HG03575 (cell line): ENCODE data around the gene COL23A1.
"Not testable (repeated sequence)": the region's sequence is repeated elsewhere in the genome, so short reads cannot be mapped to it uniquely, and the experiment has no call there.

ENCODE experiments used
- ATAC-seq: cut with Tn5 transposase; IDR thresholded peaks from one replicate; pipeline ENCODE4 v1.9.1; 2021; ENCODE audit not compliant: unreplicated experiment, insufficient number of reproducible peaks, low FRiP score; ENCODE audit errors: extremely low read depth

The COL23A1 gene

DNA sequence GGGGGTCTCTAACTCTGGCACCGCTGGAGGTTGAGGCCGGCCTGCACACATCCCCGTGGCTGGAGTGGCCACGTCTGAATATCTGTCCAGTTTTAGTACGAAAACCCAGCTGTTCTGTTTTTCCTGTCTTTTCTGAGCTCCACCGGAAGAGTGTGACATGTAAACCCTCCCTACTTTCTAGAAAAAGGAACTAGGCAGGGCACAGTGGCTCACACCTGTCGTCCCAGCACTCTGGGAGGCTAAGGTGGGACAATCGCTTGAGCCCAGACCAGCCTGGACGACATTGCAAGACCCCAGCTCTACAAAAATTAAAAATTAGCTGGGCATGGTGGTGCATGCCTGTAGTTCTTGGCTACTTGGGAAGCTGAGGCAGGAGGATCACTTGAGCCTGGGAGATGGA lies 349.4 kb downstream of the COL23A1 start:
- no peak for ATAC-seq

DNA sequence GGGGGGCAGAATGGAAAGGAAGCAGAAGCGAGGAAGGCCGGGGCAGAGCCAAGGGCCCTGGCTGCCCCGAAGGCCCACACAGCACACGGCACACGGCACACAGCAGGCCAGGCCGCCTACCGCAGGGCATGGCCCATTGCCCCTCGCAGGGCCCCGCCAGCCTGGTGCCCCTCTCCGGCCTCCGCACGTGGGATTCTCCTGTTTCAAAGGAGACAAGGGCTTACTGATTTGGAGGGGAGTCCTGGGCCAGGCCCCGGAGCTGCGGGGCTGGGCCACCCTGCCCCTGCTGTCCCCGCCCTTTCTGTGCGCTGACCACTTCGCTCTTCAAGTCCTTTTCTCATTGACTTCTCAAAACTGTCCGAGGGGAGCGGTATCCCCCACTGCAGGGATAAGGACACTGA lies 349.9 kb downstream of the COL23A1 start:
- no peak for ATAC-seq

- not testable (repeated sequence) for ATAC-seq
These were observed 350.4 kb downstream of the COL23A1 start for GRCh38 chr5:178239626-178240301.

DNA sequence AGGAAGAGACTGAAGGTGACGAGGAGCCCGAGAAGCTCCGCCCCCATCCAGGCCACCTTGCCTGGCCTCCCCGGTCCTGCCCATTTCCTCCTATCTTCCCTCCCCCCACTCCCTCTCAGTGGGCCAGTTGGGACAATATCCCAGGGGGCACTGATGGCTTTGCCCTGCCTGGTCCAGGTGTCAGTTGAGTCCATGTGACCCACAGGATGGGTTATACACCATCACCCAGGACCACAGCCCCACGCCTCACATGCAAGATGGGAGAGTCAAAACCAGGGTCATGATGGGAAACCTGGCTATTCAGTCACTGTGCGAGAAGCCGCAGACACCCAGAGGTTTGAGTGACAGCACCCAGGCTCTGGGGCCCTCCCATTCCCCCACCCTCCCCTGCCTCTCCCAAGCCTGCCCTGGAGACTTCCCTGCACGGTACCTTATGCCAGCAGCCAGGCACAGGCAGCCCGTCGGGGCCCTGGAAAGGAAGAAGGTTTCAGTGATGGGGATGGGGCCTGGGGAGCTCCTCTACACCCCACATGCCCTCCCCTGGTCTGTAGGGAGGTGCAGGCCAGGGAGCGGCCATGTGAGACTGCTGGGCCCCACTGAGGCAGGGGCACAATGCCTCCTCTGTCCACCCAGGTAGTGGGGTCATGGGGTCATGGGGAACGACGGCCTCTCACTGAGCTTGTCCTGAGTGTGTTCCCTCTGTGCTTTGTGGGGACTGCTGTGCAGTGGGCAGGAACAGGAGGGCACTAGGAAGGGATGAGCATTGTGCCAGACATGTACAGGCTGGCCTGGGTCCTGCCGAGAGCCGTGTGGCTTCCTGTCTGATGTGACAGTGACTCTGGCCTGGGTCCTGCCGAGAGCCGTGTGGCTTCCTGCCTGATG lies 351.2 kb downstream of the COL23A1 start:
- no peak for ATAC-seq

DNA sequence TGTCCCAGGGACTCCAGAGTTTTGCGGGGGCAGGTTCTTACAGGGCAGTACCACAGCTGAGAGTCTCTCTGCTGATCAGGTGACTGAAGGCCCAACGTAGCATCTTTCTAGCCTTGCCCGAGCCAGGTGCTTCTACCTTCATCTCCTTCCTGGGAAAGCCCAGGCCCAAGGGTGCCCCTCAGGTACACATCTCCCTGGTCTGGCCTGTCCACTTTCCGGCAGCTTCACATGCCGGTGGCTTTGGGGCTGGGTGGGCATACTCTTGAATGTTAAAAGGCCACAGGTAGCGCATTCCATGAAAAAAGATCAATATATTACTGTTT lies 351.9 kb downstream of the COL23A1 start:
- no peak for ATAC-seq

DNA sequence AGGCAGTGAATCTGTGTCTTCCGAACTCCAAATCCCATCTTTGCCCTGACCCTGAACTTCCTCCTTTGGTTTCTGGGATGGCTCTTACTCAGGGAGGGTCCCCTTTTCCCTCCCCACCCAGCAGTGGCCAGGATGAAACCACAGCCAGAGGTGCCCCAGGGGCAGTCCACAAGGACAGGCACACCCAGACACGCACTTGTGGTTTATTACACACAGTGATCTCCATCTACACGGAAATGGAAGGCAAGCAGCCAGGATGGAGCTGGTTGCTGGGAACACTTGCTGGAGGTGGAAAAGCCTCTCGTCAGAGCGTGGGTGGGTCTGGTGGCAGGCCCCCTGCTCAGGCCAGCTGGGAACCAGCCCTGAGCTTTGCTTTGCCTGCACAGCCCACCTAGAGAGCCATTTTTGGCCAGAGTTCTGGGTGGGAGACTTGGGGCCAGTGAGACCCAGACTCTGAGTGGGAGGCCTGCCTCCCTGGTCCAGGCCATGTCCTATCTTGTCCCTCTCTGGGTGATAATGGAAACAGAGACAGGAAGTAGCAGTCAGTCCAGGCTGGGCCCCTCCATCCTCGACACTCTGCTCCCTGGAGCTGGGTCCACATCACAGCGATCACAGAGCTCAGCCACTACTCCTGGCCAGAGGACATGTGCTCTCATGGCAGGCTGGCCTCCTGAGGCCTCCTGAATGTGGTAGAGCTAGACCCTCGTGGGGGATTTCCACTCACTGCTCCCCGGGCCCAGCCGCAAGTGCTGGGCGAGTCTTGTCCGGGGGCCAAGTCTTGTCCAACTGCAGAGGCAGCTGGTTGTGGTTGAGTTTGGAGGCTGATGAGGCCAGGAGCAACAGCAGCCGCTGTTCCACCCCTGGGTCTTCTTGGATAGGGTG lies 352.5 kb downstream of the COL23A1 start:
- no peak for ATAC-seq

DNA sequence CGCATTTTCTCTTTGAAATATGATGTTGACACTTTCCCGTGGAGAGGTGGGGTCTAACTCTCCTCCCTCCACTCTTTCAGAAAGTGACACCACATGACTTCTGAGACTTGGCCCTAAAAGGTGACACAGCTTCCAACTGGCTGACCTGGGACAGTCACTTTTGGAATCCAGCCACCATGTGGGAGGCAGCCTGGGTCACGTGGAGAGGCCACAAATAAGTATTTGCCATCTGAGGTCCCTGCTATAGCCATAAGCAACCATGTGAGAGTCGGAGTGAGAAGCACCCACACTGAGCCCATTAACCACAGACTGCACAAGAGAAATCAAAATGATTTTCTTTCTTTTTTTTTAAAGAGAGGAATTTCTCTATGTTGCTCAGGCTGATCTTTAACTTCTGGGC lies 353.5 kb downstream of the COL23A1 start:
- no peak for ATAC-seq

DNA sequence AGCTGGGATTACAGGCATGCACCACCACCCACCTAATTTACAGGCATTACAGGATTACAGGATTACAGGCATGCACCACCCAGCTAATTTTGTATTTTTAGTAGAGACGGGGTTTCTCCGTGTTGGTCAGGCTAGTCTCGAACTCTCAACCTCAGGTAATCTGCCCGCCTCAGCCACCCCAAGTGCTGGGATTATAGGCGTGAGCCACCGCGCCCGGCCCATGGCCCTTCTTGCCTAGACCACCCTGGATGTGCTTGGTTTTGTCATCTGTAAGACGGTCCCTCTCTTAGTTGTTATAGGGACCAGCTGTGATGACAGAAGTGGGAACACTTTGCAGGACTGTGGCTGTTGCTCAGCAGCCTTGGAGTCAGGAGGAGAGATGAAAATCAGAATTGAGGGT lies 354.1 kb downstream of the COL23A1 start:
- ATAC-seq: no peak

DNA sequence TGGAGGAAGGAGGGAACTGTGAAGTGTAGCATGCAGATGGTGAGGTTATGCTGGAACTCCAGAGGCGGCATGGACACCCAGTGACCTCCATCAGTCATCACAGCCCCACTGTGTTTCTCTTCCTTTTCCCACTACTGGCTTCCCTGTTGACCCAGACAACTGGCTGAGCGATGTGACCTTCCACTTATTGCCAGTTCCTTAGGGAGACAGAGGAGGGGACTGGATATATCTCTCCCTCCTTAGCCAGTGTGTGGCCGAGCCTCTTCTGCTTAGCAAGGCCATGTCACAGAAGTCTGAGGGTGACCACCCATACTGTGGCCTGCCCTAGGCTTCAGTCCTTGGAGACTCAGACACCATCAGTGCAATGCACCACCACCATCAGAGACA lies 354.6 kb downstream of the COL23A1 start:
- no peak for ATAC-seq

DNA sequence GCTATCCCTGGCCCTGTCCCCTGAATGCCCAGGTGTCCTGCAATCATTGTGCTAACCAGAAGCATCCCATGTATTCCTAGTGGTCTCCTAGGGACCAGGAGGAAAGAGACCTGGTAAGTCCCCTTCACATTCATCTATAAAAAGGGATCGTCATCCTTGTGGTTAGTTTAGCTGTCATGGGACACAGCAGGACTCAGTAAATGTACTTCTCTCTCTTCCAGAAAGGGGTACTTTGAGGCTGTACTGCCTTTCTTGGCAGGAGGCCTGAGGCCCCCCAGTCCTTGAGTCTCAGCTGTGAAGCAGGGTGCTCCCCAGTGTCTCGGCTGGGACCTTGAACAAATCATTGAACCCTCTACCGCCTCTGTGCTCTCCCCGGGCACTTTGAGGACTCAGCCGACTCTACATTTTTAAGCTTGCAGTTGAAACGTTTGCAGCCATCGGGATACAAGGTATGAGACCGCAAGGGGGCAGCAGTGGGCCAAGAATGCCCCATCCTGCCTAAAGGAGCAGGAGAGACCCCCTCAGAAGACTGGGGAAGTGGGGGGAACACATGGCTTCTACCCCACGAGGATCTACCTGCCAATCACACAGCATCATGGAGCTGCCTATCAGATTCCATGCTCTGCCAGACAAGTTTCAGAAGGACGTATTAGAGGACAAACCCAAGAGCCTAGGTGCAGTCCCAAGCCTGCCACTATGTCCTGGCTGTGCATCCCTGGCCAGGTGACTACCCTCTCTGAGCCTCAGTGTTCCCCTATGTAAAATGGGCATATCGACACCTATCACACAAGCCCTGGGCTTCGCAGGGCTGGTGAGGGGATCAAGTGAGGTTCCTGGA lies 355.2 kb downstream of the COL23A1 start:
- ATAC-seq: no peak

DNA sequence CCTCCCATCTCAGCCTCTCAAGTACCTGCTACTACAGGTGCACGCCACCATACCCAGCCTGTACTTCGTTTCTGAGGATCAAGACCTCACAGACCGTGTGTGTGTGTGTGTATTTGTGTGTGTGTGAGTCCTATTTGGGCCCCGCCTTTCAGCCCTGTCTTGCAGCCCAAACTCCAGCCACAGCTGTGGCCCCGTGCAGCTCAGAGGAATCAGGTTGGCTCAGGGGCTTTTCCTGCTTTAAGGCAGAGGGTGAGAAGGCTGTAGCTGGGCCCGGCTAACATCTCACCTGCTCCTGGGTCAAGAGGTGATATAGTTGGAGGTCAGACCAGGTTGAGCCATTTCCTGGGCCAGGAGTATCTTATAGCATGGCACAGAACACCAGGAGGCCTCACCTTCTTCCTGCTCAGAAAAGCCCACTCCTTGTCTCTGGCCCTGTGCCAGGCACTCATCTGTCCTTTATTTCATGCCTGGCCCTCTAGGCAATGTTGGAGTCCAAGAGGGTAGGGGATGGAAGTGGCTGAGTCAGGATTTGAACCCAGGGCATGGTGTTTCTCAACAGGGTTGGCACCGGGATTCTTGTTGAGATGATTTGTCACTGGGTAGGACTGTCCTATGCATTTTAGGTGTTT lies 356.0 kb downstream of the COL23A1 start:
- no peak for ATAC-seq

- ATAC-seq: no peak
These were observed 357.2 kb downstream of the COL23A1 start for GRCh38 chr5:178232920-178233429.

DNA sequence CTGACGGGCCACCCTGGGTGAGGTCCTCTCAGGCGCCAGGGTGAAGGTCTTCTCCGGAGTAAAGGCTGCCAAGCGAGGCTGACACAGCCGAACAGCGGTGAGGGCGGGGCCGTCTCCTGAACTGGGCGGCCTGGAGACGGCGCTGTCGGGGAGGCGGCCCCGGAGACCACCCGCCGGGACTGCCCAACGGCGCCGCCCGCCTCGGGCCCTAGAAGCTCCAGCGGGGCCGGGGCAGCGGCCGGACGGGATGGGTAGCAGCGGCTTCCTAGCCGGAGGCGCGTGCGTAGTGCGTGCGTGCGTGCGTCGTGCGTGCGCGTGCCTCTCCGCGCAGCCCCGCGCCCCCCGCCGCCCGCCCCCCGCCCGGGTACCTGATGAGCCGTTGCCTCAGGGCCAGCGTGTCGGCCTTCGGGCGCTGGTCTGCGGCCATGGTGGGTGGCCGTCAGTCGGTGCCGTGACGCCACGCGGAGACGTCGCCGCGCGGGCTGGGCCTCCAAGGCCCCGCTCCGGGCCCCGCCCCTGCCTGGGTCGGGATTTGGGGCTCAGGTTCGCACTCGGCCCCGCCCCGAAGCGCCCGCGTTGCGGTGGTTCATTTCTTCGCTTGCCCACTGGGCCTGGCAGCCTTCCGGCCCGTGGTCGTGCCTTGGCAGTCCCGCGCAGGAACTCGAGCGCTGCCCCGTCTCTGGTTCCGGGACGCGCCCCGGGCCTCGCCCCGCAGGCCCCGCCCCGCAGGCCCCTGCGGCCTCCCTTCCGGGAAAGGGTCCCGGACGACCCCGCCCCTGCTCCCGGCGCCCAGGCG lies 357.9 kb downstream of the COL23A1 start, which contains the start of gene PHYKPL:
TSS of gene PHYKPL (minus strand) at position 679 of the 796 bp plus-strand sequence. CDS start at position 427, 252 bp downstream.
- ATAC-seq: no peak

DNA sequence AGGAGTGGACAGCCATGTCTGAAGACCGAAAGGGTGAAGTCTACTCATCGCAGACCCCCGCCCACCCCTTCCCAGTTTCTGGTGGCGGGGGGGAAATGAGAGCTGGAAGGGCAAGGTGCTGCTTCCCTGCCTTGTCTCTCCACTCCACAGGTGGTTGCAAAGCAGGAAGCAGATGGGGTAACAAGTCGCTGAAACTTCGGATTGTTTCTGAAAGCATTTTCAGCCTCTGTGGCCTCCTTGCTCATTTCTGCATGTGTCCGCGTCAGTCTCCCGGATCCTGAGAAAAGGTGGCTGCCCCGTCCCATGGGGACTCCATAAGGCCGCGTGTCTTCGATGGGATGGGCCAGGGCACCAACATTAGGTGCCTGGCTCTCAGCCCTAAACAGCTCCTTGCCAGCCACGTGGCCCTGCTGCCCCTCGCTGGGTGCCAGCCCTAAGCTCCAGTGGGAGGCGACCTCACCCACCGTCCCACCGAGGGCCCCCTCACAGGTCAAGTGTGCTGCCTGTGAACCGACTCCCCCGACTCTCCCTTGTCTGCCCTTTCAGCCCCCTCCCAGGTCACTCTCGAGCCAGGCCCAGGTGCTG lies 358.6 kb downstream of the COL23A1 start:
- ATAC-seq: no peak

DNA sequence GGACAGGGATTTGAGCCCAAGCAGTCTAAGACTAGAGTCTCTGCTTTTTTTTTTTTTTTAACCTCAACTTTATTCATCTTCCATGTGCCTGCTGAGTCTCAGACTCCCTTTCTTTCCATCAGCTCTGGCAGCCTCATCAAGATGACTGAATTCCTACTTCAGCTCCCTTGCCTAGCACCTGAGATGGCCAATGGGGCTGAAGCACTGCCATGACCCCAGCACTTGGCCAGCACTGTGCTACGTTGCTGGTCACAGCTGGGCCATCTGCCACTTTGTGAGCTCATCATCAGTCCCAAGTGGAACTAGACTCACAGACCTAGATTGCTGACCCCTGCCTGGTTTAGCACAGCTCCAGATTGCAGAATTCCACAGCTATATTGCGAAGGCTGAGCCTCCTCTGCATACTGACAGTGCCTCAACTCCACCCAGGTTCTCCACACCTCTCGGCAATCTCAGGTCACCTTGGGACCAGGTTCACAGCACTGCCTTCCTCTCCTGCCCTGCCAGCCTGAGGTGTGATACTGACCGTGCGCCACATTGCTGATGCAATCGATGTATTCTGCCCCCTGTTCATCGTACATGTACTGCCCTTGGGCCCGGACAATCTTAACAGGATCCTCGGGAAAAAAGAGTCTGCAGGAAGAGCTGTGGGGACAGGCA lies 359.2 kb downstream of the COL23A1 start:
- no peak for ATAC-seq

DNA sequence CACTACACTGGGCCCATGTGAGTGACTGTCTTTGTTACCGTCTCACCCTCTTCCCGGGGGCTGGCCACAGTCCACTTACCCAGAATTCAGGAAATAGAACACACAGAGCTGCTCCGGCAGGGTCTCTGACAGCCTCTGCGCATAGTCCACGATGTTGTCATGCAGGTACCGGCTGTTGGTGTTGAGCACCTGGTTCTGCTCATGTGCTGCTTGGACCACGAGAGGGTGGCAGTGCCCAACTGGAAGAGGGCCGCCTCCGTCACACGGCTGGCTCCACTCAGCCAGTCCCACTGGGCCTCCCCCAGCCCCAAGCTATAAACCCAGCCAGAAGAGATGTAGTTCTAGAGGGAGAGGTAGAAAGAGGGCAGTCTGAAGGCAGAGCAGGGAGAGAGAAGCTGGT lies 360.3 kb downstream of the COL23A1 start:
- no peak for ATAC-seq

- not testable (repeated sequence) for ATAC-seq
These were observed 361.1 kb downstream of the COL23A1 start for GRCh38 chr5:178229111-178229510.
